HG03575 (cell line): ENCODE data around the gene USP34.

Source experiments
- ATAC-seq: cut with Tn5 transposase; IDR thresholded peaks from one replicate; pipeline ENCODE4 v1.9.1; 2021; ENCODE audit not compliant: unreplicated experiment, insufficient number of reproducible peaks, low FRiP score; ENCODE audit errors: extremely low read depth

USP34 gene

GRCh38 chr2:61275575-61276184 is 195.2 kb downstream of the USP34 start:
- no peak for ATAC-seq

DNA sequence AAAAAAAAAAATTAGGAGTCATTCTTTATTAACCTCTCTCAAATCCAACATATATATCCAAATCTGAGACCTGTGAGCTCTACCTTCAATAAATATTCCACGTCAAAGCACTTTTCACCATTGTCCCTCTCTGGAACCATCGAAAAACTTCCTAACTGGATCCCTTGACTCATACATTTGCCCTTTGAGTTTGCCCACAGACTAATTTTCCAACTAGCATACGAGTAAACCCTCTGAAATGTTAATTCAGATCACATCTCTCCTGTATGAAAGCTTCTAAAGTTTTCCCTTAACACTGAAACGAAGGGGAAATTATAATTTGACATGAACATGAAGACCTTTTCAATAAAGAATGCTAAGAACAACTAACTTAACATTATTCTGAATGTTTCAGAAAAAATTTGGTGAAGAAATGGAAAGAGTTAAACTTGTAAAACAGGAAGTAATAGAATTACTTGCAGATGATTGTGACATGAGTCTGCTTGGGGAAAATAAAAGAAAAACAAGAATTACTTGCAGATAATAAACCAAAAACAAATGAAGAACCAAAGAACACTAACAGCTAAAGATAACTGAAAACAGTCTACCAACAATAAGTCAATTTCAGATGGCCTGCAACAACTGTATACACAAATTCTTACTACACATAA is 198.3 kb downstream of the USP34 start:
- no peak for ATAC-seq

DNA sequence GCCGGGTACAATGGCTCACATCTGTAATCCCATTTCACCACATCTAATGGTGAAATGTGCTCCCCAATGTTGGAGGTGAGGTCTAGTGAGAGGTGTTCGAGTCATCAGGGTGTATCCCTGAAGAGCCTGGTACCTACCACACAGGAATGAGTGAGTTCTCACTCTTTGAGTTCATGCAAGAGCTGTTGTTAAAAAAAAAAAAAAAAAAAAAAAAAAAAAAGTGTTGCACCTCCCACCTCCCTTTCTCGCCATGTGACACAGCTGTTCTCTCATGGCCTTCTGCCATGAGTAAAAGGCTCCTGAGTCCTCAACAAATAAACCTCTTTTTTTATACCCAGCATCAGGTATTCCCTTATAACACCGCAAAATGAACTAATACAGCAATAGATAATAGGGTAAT is 202.6 kb downstream of the USP34 start:
- no peak for ATAC-seq

- ATAC-seq, result no peak
Observed at GRCh38 chr2:61266632-61267505, 204.0 kb downstream of the USP34 start.

GRCh38 chr2:61263830-61264229 is 207.1 kb downstream of the USP34 start:
- ATAC-seq, result no peak

GRCh38 chr2:61262699-61263098 is 208.2 kb downstream of the USP34 start:
- ATAC-seq, result no peak

- ATAC-seq, result no peak
Observed at GRCh38 chr2:61257446-61257845, 213.4 kb downstream of the USP34 start.

GRCh38 chr2:61255580-61256437 is 215.1 kb downstream of the USP34 start:
- no peak for ATAC-seq

- ATAC-seq, result no peak
Observed at GRCh38 chr2:61254536-61254935, 216.4 kb downstream of the USP34 start.

DNA sequence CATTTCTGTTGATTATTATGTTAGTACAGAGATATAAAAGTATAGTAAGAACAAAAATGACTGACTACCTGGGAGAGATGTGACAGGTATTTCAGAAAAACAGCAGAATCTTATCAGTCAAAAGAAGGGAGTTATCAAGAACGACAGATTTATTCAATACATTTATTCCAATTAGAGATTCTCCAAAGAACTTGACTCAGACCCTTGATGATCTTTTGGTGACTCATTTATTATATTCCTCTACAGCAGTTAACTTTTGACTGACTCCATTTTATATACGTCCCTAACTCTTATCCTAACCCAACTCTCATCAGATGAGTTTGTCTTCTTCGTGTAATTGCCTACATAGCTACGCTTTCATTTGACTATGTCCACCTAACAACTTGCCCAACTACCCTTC is 217.8 kb downstream of the USP34 start:
- ATAC-seq, result no peak

GRCh38 chr2:61252031-61252430 is 218.9 kb downstream of the USP34 start:
- no peak for ATAC-seq

DNA sequence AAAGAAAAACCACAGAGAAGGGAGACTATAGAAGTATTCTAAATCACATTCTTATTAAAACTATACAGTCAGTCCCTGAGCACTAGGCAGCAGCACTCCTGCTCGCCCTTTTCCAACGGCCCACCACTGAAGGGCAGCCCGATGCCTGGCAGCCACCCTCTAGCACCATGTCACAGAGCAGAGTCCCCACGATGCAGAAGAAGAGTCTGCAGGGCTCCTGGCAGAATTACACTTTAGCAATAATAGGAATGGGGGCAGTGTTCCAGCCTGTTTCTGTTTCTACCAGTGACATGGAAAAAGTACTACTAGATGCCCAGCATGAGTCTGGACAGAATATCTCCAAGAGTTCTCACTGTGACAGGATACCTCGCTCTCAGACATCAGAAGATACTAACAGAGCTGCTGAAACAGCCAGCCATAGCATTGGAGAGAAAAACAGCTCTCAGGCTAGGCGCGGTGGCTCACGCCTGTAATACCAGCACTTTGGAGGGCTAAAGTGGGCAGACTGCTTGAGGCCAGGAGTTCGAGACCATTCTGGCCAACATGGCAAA is 221.3 kb downstream of the USP34 start:
- no peak for ATAC-seq

- ATAC-seq, result no peak
Observed at GRCh38 chr2:61247204-61247812, 223.6 kb downstream of the USP34 start.

DNA sequence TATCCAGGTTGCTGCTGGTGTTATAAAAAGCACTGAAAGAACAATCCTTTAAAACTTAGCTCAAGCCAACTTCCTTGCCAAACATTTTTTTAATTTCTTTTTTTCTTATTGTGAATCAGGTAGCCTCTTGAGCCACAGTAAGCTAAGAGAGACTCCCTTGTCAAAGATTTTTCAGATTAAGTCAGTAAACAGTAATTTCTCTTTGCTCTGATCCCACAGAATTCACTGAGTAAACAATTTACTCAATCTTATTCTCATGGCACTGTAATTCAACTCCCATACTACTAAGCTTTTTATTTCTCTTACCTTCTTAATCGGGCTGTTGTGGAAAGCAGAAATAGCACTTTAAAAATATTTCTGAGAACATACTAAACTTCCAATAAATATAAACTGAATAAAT is 226.2 kb downstream of the USP34 start:
- no peak for ATAC-seq

- no peak for ATAC-seq
Observed at GRCh38 chr2:61241266-61241665, 229.6 kb downstream of the USP34 start.

DNA sequence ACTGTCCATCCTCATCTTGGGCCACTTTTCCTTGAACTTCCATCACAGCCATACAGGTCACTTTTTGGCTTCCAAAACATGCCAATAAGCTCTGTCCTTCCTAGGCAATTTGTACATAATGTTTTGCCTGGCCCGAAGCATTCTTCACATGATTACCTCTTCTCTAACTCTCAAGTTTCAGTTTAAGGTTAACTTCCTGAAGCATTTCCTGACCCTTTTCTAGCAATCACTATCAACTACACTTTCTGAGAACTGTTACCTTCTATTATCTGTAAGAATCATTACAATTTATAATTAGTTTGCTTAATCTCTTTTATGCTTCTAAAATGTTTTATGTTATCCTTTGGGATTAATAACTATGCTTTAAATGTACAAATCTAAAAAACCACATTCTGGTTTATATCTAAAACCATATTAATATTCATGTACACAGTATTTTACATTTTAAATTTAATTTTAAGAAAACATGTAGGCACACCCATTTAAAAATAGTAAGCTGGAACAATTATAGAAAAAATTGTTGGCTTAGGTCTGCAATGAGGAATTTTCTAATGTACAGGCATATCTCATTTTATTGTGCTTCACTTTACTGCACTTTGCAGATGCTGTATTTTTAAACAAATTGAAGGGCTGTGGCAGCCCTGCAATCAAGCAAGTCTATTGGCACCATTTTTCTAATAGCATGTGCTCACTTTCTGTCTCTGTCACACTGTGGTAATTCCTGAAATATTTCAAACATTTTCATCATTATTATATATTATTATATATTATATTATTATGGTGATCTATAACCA is 232.5 kb downstream of the USP34 start:
- ATAC-seq, result no peak

- no peak for ATAC-seq
Observed at GRCh38 chr2:61235716-61236115, 235.2 kb downstream of the USP34 start.

DNA sequence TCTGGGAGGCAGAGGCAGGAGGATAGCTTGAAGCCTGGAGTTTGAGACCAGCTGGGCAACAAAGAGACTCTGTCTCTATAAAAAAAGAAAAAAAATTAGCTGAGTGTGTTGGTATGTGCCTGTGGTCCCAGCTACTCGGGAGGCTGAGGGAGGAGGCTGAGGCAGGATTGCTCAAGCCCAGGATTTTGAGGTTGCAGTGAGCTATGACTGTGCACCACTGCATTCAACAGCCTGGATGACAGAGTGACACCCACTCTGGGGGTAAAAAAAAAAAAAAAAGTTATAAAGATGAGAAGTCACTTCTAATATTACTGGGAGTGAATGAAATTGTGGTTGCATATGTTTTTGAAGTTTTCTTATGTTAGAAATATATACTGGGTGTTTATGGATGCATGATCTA is 237.3 kb downstream of the USP34 start:
- ATAC-seq, result no peak
